Endothelial cell (in vitro differentiated cells): ENCODE results near the gene THRB. TPM values are rescaled to one million over a fixed set of nuclear protein-coding genes. Genes with fewer than 3 reads are reported as not detected.

Source experiments
- DNase-seq: peaks from one replicate; pipeline ENCODE4 v3.0.0; 2021; ENCODE audit warnings: low spot score
- H3K27ac Mint-ChIP-seq: one replicate; pipeline ENCODE4 v1.8.0; 2021; ENCODE audit warnings: mixed read lengths, inconsistent platforms; ENCODE audit not compliant: unreplicated experiment
- H3K27me3 Mint-ChIP-seq: one replicate; pipeline ENCODE4 v1.8.0; 2021; ENCODE audit warnings: mild to moderate bottlenecking, moderate library complexity, mixed read lengths, inconsistent platforms; ENCODE audit not compliant: unreplicated experiment
- H3K36me3 Mint-ChIP-seq: one replicate; pipeline ENCODE4 v1.8.0; 2021; ENCODE audit warnings: mild to moderate bottlenecking, low read depth, mixed read lengths, inconsistent platforms; ENCODE audit not compliant: unreplicated experiment
- H3K4me1 Mint-ChIP-seq: one replicate; pipeline ENCODE4 v1.8.0; 2021; ENCODE audit warnings: mild to moderate bottlenecking, mixed read lengths, inconsistent platforms; ENCODE audit not compliant: unreplicated experiment
- H3K4me3 Mint-ChIP-seq: one replicate; pipeline ENCODE4 v1.8.0; 2021; ENCODE audit warnings: mild to moderate bottlenecking, mixed read lengths, inconsistent platforms; ENCODE audit not compliant: unreplicated experiment
- H3K9me3 Mint-ChIP-seq: one replicate; pipeline ENCODE4 v1.8.0; 2021; ENCODE audit warnings: mixed read lengths, inconsistent platforms; ENCODE audit not compliant: unreplicated experiment
- total RNA-seq: library from RNA; stranded (reverse); fragmentation: NEBNext Ultra II Directional; extraction: Animal tissue kit (Norgen Biotek cat#: 25700); gene quantifications from one replicate; pipeline ENCODE4 v1.2.1, GENCODE V29; 2021; ENCODE audit not compliant: unreplicated experiment
- TF ChIP-seq, protein P1 (sequence below): fragments of 200-600 bp; sonication (generic); IDR thresholded peaks from one replicate; pipeline ENCODE4 v1.5.0; 2021; ENCODE audit warnings: antibody characterized with exemption; ENCODE audit not compliant: unreplicated experiment

The THRB gene
- total RNA-seq, 1 donor from 2014 or later = 0.38 TPM

DNA sequence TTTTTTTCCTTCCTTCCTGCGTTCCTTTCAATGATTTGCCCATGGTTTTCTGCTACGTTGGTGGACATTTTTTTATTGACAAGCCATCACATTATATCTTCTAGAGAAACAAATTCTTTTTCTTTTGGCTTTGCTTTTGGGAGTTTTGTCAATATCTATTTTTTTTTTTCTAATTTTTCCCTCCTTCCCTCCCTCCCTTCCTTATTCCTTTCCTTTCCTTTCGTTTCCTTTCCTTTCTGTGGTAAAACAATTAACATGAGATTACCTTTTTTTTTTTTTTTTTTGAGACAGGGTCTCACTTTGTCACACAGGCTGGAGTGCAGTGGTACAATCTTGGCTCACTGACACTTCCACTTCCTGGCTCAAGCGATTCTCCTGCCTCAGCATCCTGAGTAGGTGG is 153.7 kb downstream of the THRB start:
- DNase-seq = no peak
- H3K27ac Mint-ChIP-seq = no peak overlapping the region
- H3K4me3 Mint-ChIP-seq = no peak overlapping the region
- no peaks in the 10 kb centered on the region for H3K27me3 Mint-ChIP-seq
- peaks cover 4% of the 10 kb centered on the region for H3K4me1 Mint-ChIP-seq
- TF ChIP-seq, protein P1, sequence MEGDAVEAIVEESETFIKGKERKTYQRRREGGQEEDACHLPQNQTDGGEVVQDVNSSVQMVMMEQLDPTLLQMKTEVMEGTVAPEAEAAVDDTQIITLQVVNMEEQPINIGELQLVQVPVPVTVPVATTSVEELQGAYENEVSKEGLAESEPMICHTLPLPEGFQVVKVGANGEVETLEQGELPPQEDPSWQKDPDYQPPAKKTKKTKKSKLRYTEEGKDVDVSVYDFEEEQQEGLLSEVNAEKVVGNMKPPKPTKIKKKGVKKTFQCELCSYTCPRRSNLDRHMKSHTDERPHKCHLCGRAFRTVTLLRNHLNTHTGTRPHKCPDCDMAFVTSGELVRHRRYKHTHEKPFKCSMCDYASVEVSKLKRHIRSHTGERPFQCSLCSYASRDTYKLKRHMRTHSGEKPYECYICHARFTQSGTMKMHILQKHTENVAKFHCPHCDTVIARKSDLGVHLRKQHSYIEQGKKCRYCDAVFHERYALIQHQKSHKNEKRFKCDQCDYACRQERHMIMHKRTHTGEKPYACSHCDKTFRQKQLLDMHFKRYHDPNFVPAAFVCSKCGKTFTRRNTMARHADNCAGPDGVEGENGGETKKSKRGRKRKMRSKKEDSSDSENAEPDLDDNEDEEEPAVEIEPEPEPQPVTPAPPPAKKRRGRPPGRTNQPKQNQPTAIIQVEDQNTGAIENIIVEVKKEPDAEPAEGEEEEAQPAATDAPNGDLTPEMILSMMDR = no peak
- no peaks in the 10 kb centered on the region for H3K36me3 Mint-ChIP-seq
- H3K9me3 Mint-ChIP-seq = no peaks in the 10 kb centered on the region

DNA sequence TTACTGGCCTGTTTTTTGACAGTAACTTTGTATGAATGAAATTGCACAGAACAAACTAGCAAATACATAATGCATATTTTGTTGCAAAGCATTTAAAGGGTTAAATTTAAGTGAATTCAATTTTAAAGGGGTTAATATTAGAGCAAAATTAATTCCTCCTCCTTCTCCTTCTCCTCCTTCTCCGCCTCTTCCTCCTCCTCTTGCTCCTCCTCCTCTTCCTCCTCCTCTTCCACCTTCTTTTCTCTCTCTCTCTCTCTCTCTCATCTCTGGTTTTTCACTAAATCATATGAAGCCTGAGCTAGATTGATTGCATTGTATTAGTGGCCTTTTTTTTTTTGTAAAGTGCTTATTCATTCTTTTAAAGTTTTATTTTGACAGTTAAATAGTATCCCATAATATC is 154.5 kb downstream of the THRB start:
- DNase-seq = no peak

DNA sequence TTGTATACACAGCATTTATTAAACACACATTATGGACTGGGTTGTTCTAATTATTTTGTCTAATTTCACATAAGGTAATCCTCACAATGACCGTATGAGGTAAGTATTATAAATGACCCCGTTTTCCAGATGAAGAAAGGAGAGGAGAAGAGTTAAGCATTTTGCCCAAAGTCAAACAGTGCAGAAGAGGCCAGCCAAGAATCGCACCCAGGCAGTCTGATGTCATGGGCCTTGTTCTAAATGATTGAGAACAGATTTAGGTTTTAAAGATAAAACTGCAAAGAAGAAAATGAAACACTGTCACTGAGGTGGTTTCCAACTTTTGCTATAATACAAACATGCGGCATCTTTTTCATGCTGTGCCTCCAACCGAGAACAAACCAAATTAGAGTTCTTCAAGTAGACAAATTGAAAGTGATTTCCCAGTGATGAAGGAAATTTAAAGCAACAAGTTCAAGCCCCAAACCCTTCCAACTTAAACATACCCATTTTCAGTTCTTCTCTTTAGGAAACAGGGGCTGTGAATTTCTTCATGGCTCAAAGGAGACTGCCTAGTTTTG is 155.3 kb downstream of the THRB start:
- Mint-ChIP-seq H3K27me3 (no peaks in the 10 kb centered on the region), H3K4me1 (peaks cover 4% of the 10 kb centered on the region), H3K36me3 (no peaks in the 10 kb centered on the region), H3K4me3 (no peak overlapping the region), H3K27ac (no peak overlapping the region), H3K9me3 (no peaks in the 10 kb centered on the region)
- no peak for DNase-seq
- TF ChIP-seq, protein P1 = no peak

More for the DNA sequence above, 154.5 kb downstream of the THRB start:
- Mint-ChIP-seq H3K9me3 (no peaks in the 10 kb centered on the region), H3K4me3 (no peak overlapping the region), H3K36me3 (no peaks in the 10 kb centered on the region), H3K27me3 (no peaks in the 10 kb centered on the region), H3K27ac (no peak overlapping the region), H3K4me1 (peaks cover 4% of the 10 kb centered on the region)
- TF ChIP-seq, protein P1 = no peak

DNA sequence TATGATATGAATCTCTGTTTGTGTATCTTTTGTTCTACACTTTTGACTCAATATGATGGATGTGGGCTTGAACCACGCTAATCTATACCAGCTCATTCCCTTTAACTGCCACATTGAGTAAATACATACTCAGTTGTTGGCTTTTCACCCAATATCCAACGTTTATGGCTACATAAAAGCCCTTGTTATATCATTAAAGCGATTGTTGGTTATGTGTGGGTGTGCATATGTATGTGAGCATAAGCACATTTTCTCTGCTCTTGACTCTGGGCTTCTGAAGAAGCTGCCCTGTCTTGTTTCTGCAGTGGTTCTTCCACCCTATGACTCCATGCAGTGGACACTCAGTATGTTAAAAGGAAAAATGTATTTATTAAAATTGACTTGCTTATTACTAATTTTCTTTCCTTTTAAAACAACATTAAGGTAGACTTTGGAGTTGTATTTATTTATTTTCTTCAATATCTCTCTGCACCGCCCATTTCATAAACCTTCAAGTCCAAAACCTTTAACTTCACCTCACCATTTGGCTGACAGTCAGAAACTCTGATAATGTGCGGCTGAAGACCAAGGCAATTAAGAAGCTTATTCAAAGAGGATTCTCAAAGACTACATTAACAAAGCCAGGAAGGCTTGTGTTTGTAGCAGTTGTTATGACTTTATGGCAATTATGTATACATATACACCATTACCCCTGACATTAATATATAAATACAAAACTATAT is 156.1 kb downstream of the THRB start:
- Mint-ChIP-seq H3K4me3 (no peak overlapping the region), H3K36me3 (no peaks in the 10 kb centered on the region), H3K27ac (no peak overlapping the region), H3K27me3 (no peaks in the 10 kb centered on the region), H3K4me1 (peaks cover 4% of the 10 kb centered on the region), H3K9me3 (no peaks in the 10 kb centered on the region)
- TF ChIP-seq, protein P1 = no peak
- no peak for DNase-seq

DNA sequence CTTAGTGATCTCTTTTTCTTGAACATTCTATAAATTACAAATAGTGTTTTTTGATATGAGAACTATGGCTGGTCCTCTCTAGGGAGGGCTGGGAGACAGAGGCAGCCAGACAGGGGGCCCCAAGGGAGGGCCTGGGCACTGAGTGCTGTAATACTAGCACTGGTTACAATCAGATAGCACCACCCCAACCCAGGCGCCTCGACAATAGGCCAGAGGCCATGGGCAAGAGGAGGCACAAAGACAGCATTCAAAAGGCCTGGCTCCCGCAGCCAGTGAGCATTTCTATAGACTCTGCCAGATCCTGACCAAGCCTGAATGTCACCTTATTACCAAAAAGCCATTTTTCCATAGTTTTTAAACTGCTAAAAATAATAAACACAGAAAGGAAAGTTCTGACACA is 158.5 kb downstream of the THRB start:
- Mint-ChIP-seq H3K4me3 (no peak overlapping the region), H3K27me3 (no peaks in the 10 kb centered on the region), H3K36me3 (no peaks in the 10 kb centered on the region), H3K4me1 (peaks cover 4% of the 10 kb centered on the region), H3K27ac (no peak overlapping the region), H3K9me3 (no peaks in the 10 kb centered on the region)
- TF ChIP-seq, protein P1 = no peak
- no peak for DNase-seq
